Occipital lobe (tissue), 2 donors: Measurements from ENCODE around the gene FAM120A. TPM values are rescaled to one million over a fixed set of nuclear protein-coding genes. Genes with fewer than 3 reads are reported as not detected.
"Not testable (repeated sequence)": the region's sequence is repeated elsewhere in the genome, so short reads cannot be mapped to it uniquely, and the experiment has no call there.

Experiments used
- DNase-seq: peaks from one replicate; lab custom pipeline; 2025; lab: John Stamatoyannopoulos, UW
- total RNA-seq: library from RNA; depleted of rRNA; stranded (reverse); fragments of >200 nt; gene quantifications from one replicate; pipeline ENCODE4 v1.2.3, GENCODE V29; 2014

Gene FAM120A
- total RNA-seq, 1 donor from 2014 or later, result 66.9 TPM

DNA sequence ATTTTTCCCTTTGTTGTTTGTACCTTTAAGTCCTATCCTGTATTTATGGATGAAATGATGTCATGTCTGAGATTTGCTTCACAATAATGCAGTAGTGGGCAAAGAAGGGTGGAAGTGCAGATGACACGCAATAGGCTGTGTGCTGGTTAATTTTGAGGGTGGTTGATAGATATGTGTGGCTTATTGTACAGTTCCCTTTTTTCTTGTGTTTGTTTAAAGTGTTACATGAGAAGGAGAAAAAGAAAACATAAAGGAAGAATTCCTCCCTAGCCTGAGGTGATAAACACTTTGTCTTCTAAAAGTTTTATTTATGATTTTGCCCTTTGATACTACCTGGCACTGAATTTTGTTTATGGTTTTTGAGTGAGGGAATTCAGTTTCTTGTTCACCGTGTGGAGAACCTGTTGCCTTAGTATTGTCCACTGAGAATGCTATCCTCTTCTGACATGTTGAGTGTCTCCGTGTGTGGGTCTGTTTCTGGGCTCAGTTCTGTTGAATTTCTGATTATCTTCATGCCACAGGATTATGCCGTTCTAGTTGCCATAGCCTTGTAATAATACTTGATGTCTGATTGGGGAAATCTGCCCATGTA is 54.2 kb downstream of the FAM120A start:
- no peak for DNase-seq

- DNase-seq, result no peak
These were observed 56.3 kb downstream of the FAM120A start for GRCh38 chr9:93507768-93508167.

DNA sequence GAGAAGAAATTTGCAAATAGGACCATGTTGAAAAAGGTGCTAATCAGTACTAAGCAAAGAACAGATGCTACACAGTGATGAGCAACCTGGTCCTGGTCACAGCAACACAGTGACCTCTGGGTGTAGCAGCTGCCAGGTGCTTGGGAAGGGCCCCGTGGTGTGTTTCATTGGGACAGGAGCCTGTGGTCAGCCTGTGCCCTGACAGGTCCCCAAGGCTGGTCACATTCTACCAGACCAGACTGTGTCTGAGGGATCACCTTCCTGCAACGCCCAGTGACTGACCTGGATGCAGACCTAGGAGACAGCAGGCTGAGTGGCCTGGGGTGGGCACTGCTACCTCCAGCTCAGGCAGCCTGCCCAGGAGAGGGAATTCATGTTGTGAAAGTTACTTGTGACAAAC is 56.7 kb downstream of the FAM120A start:
- no peak for DNase-seq

DNA sequence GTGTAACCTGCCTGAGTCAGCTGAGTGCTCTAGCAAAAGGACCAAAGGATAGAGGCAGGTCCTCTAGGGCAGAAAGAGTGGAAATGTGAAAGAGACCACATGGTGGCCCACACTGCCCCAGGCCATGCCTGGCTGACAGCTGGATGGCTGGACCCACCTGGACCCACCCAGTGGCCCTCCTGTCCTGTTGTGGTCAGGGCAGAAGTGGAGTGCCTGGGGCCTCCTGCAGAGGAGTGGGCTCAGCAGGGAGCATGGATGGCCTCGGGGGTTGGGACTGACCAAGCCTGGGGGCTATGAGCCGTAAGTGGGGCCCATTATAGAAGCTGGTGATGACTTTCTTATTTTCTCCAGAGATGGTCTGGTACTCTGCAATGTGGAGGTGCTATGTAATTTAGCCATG is 57.6 kb downstream of the FAM120A start:
- no peak for DNase-seq

GRCh38 chr9:93510041-93510440 is 58.6 kb downstream of the FAM120A start:
- DNase-seq, result no peak

GRCh38 chr9:93511228-93511627 is 59.7 kb downstream of the FAM120A start:
- DNase-seq, result not testable (repeated sequence)

DNA sequence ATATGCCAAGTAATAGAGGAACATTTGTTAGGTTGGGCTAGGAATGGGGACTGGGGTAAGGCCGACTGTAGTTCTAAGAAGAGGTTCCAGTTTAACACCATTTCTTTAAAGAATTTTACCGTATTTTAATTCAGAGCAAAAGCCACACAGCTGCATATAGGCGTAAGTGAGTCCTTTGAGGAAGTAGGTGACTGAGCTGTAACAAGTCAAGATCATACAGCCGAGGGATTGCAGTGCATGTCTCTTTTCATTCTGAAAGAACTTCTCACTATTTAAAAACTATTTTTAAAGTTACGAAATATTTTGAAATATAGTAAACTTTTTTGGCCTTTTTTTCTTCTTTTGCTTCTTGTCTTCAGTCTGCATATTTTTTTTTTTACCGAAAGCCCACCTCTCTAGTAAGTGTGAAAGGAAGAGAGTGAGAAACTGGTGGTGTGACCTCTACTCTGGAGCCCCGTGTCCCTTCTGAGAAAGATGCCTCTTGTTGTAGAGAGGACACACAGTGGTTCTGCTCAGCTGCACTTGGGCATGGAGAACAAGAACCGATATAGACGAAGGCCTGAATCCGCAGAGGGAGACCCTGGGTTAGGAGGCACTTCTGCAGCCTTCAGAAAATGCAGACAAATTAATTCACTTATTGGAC is 60.8 kb downstream of the FAM120A start:
- DNase-seq, result not testable (repeated sequence)

DNA sequence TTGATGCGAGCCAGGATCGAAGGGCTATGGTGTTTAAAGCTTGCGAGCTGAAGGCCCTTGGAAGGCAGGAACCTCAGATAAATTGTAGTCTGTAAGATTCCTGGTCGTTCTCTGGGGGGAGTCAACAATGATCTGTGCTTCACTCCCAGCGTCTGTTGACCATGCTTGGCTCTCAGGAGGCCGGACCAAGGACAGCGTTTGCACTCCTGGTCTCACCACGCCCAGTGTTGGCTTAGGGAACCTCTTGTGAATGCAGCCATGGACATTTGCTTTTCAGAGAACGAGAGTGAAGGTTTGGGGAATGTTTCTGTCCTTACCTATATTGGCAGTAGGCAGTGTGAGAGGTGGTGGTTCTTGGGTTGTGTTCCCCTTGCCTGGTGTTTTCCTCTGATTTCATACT is 62.1 kb downstream of the FAM120A start:
- DNase-seq, result no peak

DNA sequence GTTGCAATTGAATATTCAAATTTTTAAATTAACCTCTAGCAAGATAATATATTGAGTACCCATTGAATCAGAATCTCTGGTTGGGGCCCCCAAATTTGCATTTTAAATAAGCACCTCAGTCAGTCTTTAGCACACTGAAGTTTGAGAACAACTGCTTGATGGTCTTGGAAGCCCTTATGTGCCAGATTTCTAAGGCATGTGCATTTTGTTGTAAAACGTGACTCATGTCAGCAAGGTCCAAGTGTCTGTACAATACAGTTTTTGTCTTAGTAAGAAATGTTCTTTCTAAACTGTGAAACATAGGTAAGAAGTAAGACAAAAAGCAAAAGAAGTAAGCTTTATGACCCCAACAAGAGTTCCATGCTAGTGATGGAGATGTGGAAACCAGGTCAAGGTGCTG is 65.8 kb downstream of the FAM120A start:
- no peak for DNase-seq

- no peak for DNase-seq
These were observed 69.0 kb downstream of the FAM120A start for GRCh38 chr9:93520523-93520922.

DNA sequence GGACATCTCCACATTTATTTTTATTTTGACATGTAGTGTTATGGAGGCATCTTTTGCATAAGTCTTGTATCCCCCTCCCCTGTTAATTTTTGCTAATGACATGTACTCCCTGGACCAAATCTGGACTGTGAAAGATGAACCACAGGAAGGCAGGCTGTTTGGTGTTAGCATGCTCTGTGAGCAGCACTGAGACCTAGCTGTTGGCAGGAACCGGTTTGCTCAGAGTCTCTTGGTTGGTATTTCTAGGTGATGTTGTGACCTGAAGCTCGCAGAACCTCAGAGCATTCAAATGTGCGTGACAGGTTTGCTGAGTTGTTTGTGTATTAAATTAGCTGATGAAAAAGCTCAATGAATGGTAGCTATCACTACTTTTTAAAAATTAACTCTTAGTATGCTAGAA is 71.3 kb downstream of the FAM120A start:
- DNase-seq, result no peak

GRCh38 chr9:93523518-93524144 is 72.1 kb downstream of the FAM120A start:
- no peak for DNase-seq

DNA sequence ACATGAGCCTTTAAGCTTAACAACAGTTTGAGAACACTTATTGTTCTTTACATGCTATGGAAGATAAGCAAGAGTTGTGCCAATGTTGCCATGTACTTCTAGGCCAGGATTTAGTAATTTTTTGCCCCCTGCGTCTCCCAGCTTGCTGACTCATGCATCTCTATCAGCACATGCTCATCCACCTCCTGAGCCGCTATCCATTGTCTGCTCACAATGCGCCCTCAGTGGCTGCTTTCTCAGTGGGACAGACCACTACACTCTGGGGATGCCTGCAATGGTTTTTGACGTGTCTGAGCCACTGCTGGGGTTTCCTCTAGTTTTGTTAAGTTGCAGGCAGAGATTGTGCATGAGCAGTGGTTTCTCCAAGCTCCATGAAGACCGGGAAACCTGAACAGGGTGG is 74.0 kb downstream of the FAM120A start:
- DNase-seq, result no peak

DNA sequence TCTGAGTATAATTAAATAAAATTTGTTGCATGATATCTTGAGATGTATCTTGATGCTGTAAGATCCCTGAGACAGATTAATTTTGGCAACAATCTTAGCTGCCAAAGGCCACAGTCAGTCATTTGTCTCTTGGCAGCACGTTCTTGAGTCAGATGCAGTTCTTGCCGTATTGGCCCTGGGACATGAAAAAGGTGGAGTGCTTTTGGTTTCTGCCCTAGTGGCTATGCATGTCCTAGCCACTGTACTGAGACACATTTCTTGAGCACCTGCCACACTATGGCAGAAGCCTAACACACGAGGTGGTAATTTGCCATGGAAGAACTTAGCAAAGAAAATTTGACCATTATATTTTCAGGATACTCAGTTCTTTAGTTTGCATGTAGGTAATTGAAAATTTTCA is 79.9 kb downstream of the FAM120A start:
- DNase-seq, result no peak

DNA sequence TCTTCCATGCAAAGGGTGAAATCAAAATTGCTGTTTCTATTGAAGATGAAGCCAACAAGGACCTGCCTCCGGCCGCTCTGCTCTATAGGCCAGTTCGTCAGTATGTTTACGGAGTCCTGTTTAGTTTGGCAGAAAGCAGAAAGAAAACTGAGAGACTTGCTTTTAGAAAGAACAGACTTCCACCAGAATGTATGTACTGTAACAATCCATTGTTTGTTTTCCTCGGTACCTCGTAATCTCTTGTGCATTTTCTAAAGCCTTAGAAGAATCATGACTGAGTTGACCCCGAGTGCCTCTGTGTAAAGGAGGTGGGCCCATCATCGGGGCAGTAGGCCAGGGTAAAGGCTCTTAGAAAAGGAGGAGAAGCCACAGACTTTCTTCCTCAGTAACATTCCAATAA is 80.7 kb downstream of the FAM120A start:
- no peak for DNase-seq

DNA sequence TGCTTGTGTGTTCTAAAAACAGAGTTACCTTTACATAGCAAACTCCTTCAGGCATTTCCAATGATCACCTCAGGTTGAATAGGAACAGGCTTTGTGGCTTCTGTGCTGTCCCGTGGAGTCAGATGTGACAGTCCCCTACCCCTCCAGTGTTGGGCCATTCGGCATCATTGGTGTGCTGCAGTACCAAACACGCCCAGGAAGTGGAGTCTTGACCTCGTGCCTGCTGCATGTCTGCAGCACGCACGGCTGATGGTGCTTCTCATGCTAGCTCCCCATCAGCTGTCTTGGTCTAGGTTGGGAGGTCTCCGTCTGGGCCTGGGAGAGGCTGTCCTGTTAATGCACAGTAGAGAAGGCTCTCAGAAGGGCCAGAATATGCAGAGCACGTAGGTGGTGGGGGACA is 82.4 kb downstream of the FAM120A start:
- no peak for DNase-seq

DNA sequence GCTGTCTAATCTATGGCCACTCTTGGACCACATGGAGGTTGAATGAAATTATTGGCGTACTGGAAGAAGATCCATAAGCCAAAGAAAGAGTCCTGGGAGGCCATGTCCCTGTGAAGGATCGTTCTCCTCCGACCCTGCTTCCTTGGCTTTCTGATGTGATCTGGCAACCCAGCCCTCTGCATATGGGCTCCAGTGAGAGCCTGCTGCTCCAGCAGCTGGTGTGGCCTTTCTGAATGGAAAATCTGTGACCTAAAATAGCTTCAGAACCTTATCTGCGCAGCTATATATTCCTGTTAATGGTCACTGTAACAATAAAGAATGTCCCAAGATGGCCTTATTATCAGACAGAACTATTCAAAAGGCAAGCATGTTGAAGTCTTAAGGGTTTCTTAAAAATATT is 84.7 kb downstream of the FAM120A start:
- no peak for DNase-seq

DNA sequence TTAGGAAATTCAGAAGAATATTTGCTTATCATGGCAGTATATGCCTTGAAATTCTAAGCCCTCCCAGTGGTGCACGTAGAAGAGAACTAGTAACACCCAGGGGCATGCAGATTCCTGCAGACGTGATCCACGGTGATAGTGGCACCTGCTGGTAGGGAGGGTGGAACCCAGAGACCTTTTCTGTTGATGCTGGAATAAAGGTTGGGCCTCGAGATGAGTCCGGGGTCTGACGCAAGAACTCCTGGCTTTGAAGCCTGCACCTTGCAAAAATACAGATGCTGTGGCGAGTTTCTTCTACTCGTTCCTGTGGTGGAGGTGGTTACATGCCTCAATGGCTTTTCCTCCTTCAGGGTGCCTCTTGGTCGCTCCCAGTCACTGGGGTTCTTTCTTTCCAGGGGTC is 85.4 kb downstream of the FAM120A start:
- no peak for DNase-seq

DNA sequence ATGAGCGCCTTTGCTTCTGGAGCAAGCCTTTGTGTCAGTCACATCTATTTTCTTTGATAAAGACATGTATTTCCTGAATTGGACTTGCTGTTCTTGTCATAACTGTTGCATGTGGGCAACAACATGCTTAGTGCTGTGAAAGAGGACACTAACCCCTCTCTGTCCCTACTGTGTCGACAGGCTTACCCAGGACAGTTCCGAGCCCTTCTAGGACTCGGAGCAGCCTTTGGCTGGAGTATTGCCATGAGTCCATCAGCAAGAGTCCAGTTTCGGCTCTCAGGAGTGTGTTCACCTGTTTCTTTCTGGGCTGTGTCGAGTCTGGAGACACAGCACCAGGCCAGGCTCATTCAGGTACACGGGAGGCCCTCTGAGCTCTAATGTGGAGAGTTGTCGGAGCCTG is 88.8 kb downstream of the FAM120A start:
- no peak for DNase-seq

- DNase-seq, result no peak
These were observed 89.5 kb downstream of the FAM120A start for GRCh38 chr9:93541005-93541404.

DNA sequence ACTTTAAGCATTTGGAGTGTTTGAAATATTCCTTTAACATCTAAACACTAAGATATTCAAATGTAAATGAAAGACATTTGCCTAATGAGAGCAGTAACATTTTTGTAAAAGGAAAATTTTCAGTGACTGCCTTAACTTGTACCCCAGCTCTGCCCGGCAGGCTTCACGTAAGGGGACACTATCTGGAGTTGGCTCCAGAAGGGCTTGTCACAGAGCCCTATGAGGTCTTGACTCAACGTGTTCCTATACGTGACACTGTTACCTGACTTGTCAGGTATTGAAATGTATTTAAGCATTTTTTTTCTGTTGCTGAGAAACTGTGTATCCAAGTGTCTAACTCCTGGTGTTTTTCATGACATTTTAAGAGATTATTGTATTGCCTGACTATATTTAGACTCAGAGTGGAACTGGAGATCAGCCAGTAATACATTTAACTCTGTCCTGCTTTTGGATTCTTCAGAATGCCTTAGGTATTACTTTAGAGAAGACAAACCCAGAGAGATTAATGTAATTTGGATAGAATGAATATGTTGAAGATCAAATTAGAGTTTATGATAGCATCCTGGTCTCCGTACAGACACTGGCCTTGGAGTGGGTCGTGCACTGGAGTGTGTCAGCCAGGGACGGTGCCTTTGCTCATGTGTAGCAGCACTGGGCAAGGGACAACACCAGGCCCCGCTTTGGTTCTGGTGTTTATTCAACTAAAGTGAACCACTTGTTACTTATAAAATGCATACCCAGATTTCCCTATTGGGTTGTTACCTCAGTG is 90.3 kb downstream of the FAM120A start:
- no peak for DNase-seq

GRCh38 chr9:93543117-93543516 is 91.6 kb downstream of the FAM120A start:
- DNase-seq, result no peak
